B cell (primary cell): ENCODE data around the gene CERS1. TPM values are rescaled to one million over a fixed set of nuclear protein-coding genes. Genes with fewer than 3 reads are reported as not detected.

Source experiments
- ATAC-seq: fragments of 200-7000 bp; cut with Tn5 transposase; one replicate; pipeline ENCODE4 v1.10.0; 2021; ENCODE audit warnings: low read depth, mild to moderate bottlenecking, moderate number of reproducible peaks, moderate library complexity
- CTCF ChIA-PET: fragments of 350-600 bp; sonication (Branson Sonifier 250); formaldehyde crosslinking; loops from one replicate; lab custom pipeline; 2021; ENCODE audit warnings: antibody characterized with exemption, inconsistent platforms; lab: Charles Lee
- POLR2A ChIA-PET: fragments of 350-600 bp; sonication (Branson Sonifier 250); formaldehyde crosslinking; loops from one replicate; lab custom pipeline; 2021; ENCODE audit warnings: antibody characterized with exemption; lab: Charles Lee
- DNase-seq: peaks from one replicate; pipeline ENCODE4 v3.0.0; 2013
- H2AFZ ChIP-seq: 2 replicates; pipeline ENCODE4 v1.6.1; 2012; ENCODE audit warnings: mild to moderate bottlenecking, low read depth, low read length; ENCODE audit not compliant: insufficient read depth, poor library complexity, severe bottlenecking
- H3K27ac ChIP-seq, 2 donors: 1 replicate in 1 of 2; 2 replicates in 1 of 2; pipeline ENCODE4 v1.5.1; 2012 to 2013; ENCODE audit warnings: low read length in 2 of 2, mild to moderate bottlenecking in 2 of 2, moderate library complexity in 1 of 2
- H3K27me3 ChIP-seq, 4 experiments: fragments of 200-600 bp in 1 of 4; sonication (generic) in 1 of 4; replicated peaks in 1 of 4; 1 replicate in 2 of 4; 2 replicates in 2 of 4; pipeline versions ENCODE4 v1.6.1 to v1.7.0; 2013 to 2016; ENCODE audit warnings: low read length in 3 of 4, mild to moderate bottlenecking in 2 of 4, mixed read lengths in 1 of 4, moderate library complexity in 1 of 4; ENCODE audit not compliant: insufficient read depth in 4 of 4, control insufficient read depth in 3 of 4; ENCODE audit errors: control extremely low read depth in 1 of 4
- H3K36me3 ChIP-seq, 2 experiments: replicated peaks in 1 of 2; 1 replicate in 1 of 2; 2 replicates in 1 of 2; pipeline versions ENCODE4 v1.6.1 to v1.7.1; 2013; ENCODE audit warnings: low read length in 1 of 2; ENCODE audit not compliant: insufficient read depth in 2 of 2, control insufficient read depth in 1 of 2; ENCODE audit errors: control extremely low read depth in 1 of 2, extremely low read depth in 1 of 2
- H3K4me1 ChIP-seq, 2 donors: fragments of 200-600 bp in 1 of 2; sonication (generic) in 1 of 2; 1 replicate in 1 of 2; 2 replicates in 1 of 2; pipeline versions ENCODE4 v1.5.1 to v1.6.1; 2013 to 2017; ENCODE audit warnings: low read length in 2 of 2; ENCODE audit not compliant: control insufficient read depth in 2 of 2, insufficient read depth in 2 of 2
- H3K4me2 ChIP-seq: replicated peaks from 2 replicates; pipeline ENCODE3; 2012; ENCODE audit warnings: mild to moderate bottlenecking, low read depth, low read length; ENCODE audit not compliant: poor library complexity, severe bottlenecking
- H3K4me3 ChIP-seq, 5 experiments: fragments of 200-600 bp in 1 of 5; sonication (generic) in 1 of 5; 1 replicate in 3 of 5; 2 replicates in 2 of 5; pipeline versions ENCODE4 v1.5.1 to v1.7.0; 2011 to 2016; ENCODE audit warnings: low read length in 4 of 5, mild to moderate bottlenecking in 4 of 5, low read depth in 2 of 5, control low read depth in 1 of 5, moderate library complexity in 1 of 5; ENCODE audit not compliant: insufficient read depth in 1 of 5; ENCODE audit errors: control extremely low read depth in 1 of 5, extremely low read depth in 1 of 5
- H3K79me2 ChIP-seq: fragments of 200-600 bp; sonication (generic); one replicate; pipeline ENCODE4 v1.6.0; 2016; ENCODE audit warnings: low read length; ENCODE audit not compliant: control insufficient read depth, insufficient read depth
- H3K9ac ChIP-seq: fragments of 200-600 bp; sonication (generic); 2 replicates; pipeline ENCODE4 v1.6.1; 2017; ENCODE audit warnings: mild to moderate bottlenecking, low read length, moderate library complexity
- H3K9me3 ChIP-seq, 3 donors: one replicate each; pipeline versions ENCODE4 v1.6.1 to v1.7.1; 2013; ENCODE audit warnings: low read length in 2 of 3; ENCODE audit not compliant: control insufficient read depth in 2 of 3, insufficient read depth in 1 of 3; ENCODE audit errors: control extremely low read depth in 1 of 3
- H4K20me1 ChIP-seq: 2 replicates; pipeline ENCODE4 v1.6.0; 2012; ENCODE audit warnings: mild to moderate bottlenecking, low read length; ENCODE audit not compliant: insufficient read depth, control insufficient read depth, poor library complexity, severe bottlenecking
- H3K27ac Mint-ChIP-seq: one replicate; pipeline ENCODE4 v1.8.0; 2021; ENCODE audit warnings: mixed read lengths
- H3K27me3 Mint-ChIP-seq: one replicate; pipeline ENCODE4 v1.8.0; 2021; ENCODE audit warnings: mixed read lengths
- H3K4me1 Mint-ChIP-seq: one replicate; pipeline ENCODE4 v1.8.0; 2021; ENCODE audit warnings: mixed read lengths
- H3K4me3 Mint-ChIP-seq: one replicate; pipeline ENCODE4 v1.8.0; 2021; ENCODE audit warnings: mixed read lengths
- H3K9me3 Mint-ChIP-seq: one replicate; pipeline ENCODE4 v1.8.0; 2022; ENCODE audit warnings: mixed read lengths; ENCODE audit not compliant: insufficient read depth
- EZH2 ChIP-seq: IDR thresholded peaks from 2 replicates; pipeline ENCODE4 v1.6.1; 2012; ENCODE audit warnings: borderline replicate concordance, low read depth, mild to moderate bottlenecking, moderate library complexity, low read length; ENCODE audit not compliant: insufficient read depth, poor library complexity, severe bottlenecking
- WGBS: methylation state at CpG from one replicate; pipeline ENCODE4 v1.1.5; 2013; ENCODE audit warnings: missing lambda C conversion rate; ENCODE audit not compliant: insufficient coverage; 5-methylcytosine and 5-hydroxymethylcytosine counted together
- intact Hi-C: fragments of 100-400 bp; cut with micrococcal nuclease; formaldehyde crosslinking; loops from one replicate; pipeline ENCODE4 v1.10.0; 2022
- polyA plus RNA-seq: library from polyadenylated mRNA; depleted of rRNA; stranded (reverse); fragments of >200 nt; gene quantifications from 2 replicates; pipeline ENCODE4 v1.2.3, GENCODE V29; 2012
- total RNA-seq, 2 donors: library from RNA; stranded (reverse); fragments of 120-200 nt in 1 of 2; gene quantifications; 1 replicate in 1 of 2; 2 replicates in 1 of 2; pipeline versions ENCODE4 v1.2.3 to v1.2.4, GENCODE V29; 2013 to 2022
- TF ChIP-seq, protein P1 (sequence below): fragments of 200-600 bp; IDR thresholded peaks from one replicate; pipeline ENCODE4 v1.8.0; 2022; ENCODE audit warnings: antibody characterized with exemption, mild to moderate bottlenecking

Gene CERS1
- total and polyA plus RNA-seq, 2 donors (not counting 1 experiment from before 2014, with no cell fraction given), result not detected

- Mint-ChIP-seq H3K4me3 (no peak overlapping the region), H3K9me3 (no peaks in the 10 kb centered on the region), H3K27me3 (no peaks in the 10 kb centered on the region), H3K27ac (no peak overlapping the region), H3K4me1 (no peaks in the 10 kb centered on the region)
- H3K4me3 ChIP-seq, result no peak overlapping the region
- no peak overlapping the region for H3K4me2 ChIP-seq
- peaks cover 62% of the 10 kb centered on the region for H4K20me1 ChIP-seq
- no peaks in the 10 kb centered on the region for H3K4me1 ChIP-seq
- no peak for ATAC-seq
- H3K79me2 ChIP-seq, result peaks cover 11% of the 10 kb centered on the region
- H3K36me3 ChIP-seq, result peaks cover 1 to 70% of the 10 kb centered on the region in 2 experiments
- intact Hi-C loops, result no loop called here
- H2AFZ ChIP-seq, result no peak overlapping the region
- ChIA-PET CTCF (no interaction called here), POLR2A (no interaction called here)
- no peak overlapping the region for H3K9ac ChIP-seq
- no peak for TF ChIP-seq EZH2
- TF ChIP-seq, protein P1, sequence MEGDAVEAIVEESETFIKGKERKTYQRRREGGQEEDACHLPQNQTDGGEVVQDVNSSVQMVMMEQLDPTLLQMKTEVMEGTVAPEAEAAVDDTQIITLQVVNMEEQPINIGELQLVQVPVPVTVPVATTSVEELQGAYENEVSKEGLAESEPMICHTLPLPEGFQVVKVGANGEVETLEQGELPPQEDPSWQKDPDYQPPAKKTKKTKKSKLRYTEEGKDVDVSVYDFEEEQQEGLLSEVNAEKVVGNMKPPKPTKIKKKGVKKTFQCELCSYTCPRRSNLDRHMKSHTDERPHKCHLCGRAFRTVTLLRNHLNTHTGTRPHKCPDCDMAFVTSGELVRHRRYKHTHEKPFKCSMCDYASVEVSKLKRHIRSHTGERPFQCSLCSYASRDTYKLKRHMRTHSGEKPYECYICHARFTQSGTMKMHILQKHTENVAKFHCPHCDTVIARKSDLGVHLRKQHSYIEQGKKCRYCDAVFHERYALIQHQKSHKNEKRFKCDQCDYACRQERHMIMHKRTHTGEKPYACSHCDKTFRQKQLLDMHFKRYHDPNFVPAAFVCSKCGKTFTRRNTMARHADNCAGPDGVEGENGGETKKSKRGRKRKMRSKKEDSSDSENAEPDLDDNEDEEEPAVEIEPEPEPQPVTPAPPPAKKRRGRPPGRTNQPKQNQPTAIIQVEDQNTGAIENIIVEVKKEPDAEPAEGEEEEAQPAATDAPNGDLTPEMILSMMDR, result no peak
- no peak for DNase-seq
- no peak overlapping the region for H3K27ac ChIP-seq
- WGBS, result 97% methylated on average over 25 of the region's 25 CpGs
- no peaks in the 10 kb centered on the region for H3K27me3 ChIP-seq
- peaks cover 0 to 2% (median 0%) of the 10 kb centered on the region in 3 donors for H3K9me3 ChIP-seq
Measured at GRCh38 chr19:18904334-18905057, 8.5 kb upstream of the CERS1 start.
